H9 (cell line): Measurements from ENCODE around the gene NR2F2. TPM values are rescaled to one million over a fixed set of nuclear protein-coding genes. Genes with fewer than 3 reads are reported as not detected.

Experiments used
- DNase-seq: peaks from one replicate; pipeline ENCODE4 v3.0.0-alpha.2; 2017
- H2AFZ ChIP-seq: one replicate; pipeline ENCODE4 v1.6.1; 2013; ENCODE audit warnings: mild to moderate bottlenecking, low read length, control low read depth, moderate library complexity
- H2AK5ac ChIP-seq: 2 replicates; pipeline ENCODE4 v1.6.1; 2013; ENCODE audit warnings: low read length, control low read depth, mixed read lengths; ENCODE audit not compliant: insufficient read length
- H2BK120ac ChIP-seq: one replicate; pipeline ENCODE4 v1.6.1; 2013; ENCODE audit warnings: low read depth, mild to moderate bottlenecking, low read length, control low read depth, inconsistent platforms; ENCODE audit not compliant: poor library complexity, severe bottlenecking
- H2BK12ac ChIP-seq: 2 replicates; pipeline ENCODE4 v1.6.1; 2013; ENCODE audit warnings: low read length, control low read depth, mixed read lengths, low read depth; ENCODE audit not compliant: insufficient read length
- H2BK15ac ChIP-seq: 2 replicates; pipeline ENCODE4 v1.6.1; 2013; ENCODE audit warnings: low read depth, low read length, control low read depth
- H2BK20ac ChIP-seq: one replicate; pipeline ENCODE4 v1.6.1; 2013; ENCODE audit warnings: low read depth, mild to moderate bottlenecking, low read length, control low read depth, inconsistent platforms; ENCODE audit not compliant: poor library complexity, severe bottlenecking
- H2BK5ac ChIP-seq: 2 replicates; pipeline ENCODE4 v1.6.1; 2013; ENCODE audit warnings: low read length, control low read depth, mixed read lengths; ENCODE audit not compliant: insufficient read length
- H3K14ac ChIP-seq: 2 replicates; pipeline ENCODE4 v1.6.1; 2013; ENCODE audit warnings: low read length, control low read depth; ENCODE audit not compliant: insufficient read depth
- H3K18ac ChIP-seq: 2 replicates; pipeline ENCODE4 v1.6.1; 2013; ENCODE audit warnings: low read depth, mild to moderate bottlenecking, mixed read lengths, low read length, control low read depth; ENCODE audit not compliant: insufficient read length
- H3K23ac ChIP-seq: 2 replicates; pipeline ENCODE4 v1.6.1; 2013; ENCODE audit warnings: low read length, control low read depth, mixed read lengths, low read depth; ENCODE audit not compliant: insufficient read length
- H3K23me2 ChIP-seq: 2 replicates; pipeline ENCODE4 v1.6.1; 2013; ENCODE audit warnings: low read depth, mild to moderate bottlenecking, mixed read lengths, low read length, control low read depth; ENCODE audit not compliant: insufficient read length, poor library complexity, severe bottlenecking
- H3K27ac ChIP-seq: 2 replicates; pipeline ENCODE4 v1.5.1; 2013; ENCODE audit warnings: low read length, control low read depth, mixed read lengths, low read depth; ENCODE audit not compliant: insufficient read length
- H3K27me3 ChIP-seq: 2 replicates; pipeline ENCODE4 v1.6.1; 2013; ENCODE audit warnings: low read length, control low read depth, inconsistent platforms; ENCODE audit not compliant: insufficient read depth
- H3K4ac ChIP-seq: 2 replicates; pipeline ENCODE4 v1.6.1; 2013; ENCODE audit warnings: low read depth, mild to moderate bottlenecking, control low read depth, inconsistent platforms, low read length, moderate library complexity
- H3K4me1 ChIP-seq: 2 replicates; pipeline ENCODE4 v1.6.1; 2013; ENCODE audit warnings: low read length, control low read depth, inconsistent platforms; ENCODE audit not compliant: insufficient read depth
- H3K4me2 ChIP-seq: 2 replicates; pipeline ENCODE4 v1.6.1; 2013; ENCODE audit warnings: low read length, control low read depth, mixed read lengths; ENCODE audit not compliant: insufficient read length, insufficient read depth
- H3K56ac ChIP-seq: 2 replicates; pipeline ENCODE4 v1.6.1; 2013; ENCODE audit warnings: low read depth, mild to moderate bottlenecking, mixed read lengths, low read length, control low read depth; ENCODE audit not compliant: insufficient read length
- H3K79me1 ChIP-seq: 2 replicates; pipeline ENCODE4 v1.6.1; 2013; ENCODE audit warnings: low read depth, mild to moderate bottlenecking, moderate library complexity, low read length, control low read depth, inconsistent platforms; ENCODE audit not compliant: insufficient read depth, poor library complexity, severe bottlenecking
- H3K79me2 ChIP-seq: 2 replicates; pipeline ENCODE4 v1.6.1; 2013; ENCODE audit warnings: low read length, control low read depth, inconsistent platforms; ENCODE audit not compliant: insufficient read depth
- H3K9ac ChIP-seq: 2 replicates; pipeline ENCODE4 v1.6.1; 2013; ENCODE audit warnings: low read length, control low read depth, mixed read lengths; ENCODE audit not compliant: insufficient read length; ENCODE audit errors: extremely low read depth
- H3K9me3 ChIP-seq: one replicate; pipeline ENCODE4 v1.6.1; 2013; ENCODE audit warnings: low read depth, low read length, inconsistent platforms; ENCODE audit not compliant: control insufficient read depth
- H3T11ph ChIP-seq: one replicate; pipeline ENCODE4 v1.6.1; 2013; ENCODE audit warnings: mild to moderate bottlenecking, low read length, control low read depth, inconsistent platforms
- H4K20me1 ChIP-seq: one replicate; pipeline ENCODE4 v1.6.1; 2013; ENCODE audit not compliant: control insufficient read depth, insufficient read length, insufficient read depth
- H4K5ac ChIP-seq: 2 replicates; pipeline ENCODE4 v1.6.1; 2013; ENCODE audit warnings: low read depth, mild to moderate bottlenecking, mixed read lengths, low read length, control low read depth; ENCODE audit not compliant: insufficient read length
- H4K8ac ChIP-seq: replicated peaks from 2 replicates; pipeline ENCODE4 v1.6.1; 2013; ENCODE audit warnings: low read length, control low read depth, mixed read lengths, low read depth; ENCODE audit not compliant: insufficient read length
- H4K91ac ChIP-seq: 2 replicates; pipeline ENCODE4 v1.6.1; 2013; ENCODE audit warnings: low read depth, mild to moderate bottlenecking, moderate library complexity, mixed read lengths, low read length, control low read depth; ENCODE audit not compliant: insufficient read length
- H3K27ac Mint-ChIP-seq, 3 experiments: 2 replicates in 2 of 3; 3 replicates in 1 of 3; pipeline ENCODE4 v1.8.0; 2020 to 2021; ENCODE audit warnings: mixed read lengths in 3 of 3, mild to moderate bottlenecking in 1 of 3, moderate library complexity in 1 of 3
- H3K27me3 Mint-ChIP-seq: 2 replicates; pipeline ENCODE4 v1.8.0; 2021; ENCODE audit warnings: low read depth, mild to moderate bottlenecking, moderate library complexity, mixed read lengths
- H3K36me3 Mint-ChIP-seq, 3 experiments: 2 replicates in 2 of 3; 3 replicates in 1 of 3; pipeline ENCODE4 v1.8.0; 2020 to 2021; ENCODE audit warnings: low read depth in 3 of 3, mixed read lengths in 3 of 3; ENCODE audit not compliant: insufficient read depth in 1 of 3
- H3K4me1 Mint-ChIP-seq, 2 experiments: 2 replicates each; pipeline ENCODE4 v1.8.0; 2020; ENCODE audit warnings: mixed read lengths in 2 of 2
- H3K4me3 Mint-ChIP-seq, 2 experiments: 2 replicates in 1 of 2; 3 replicates in 1 of 2; pipeline ENCODE4 v1.8.0; 2020 to 2021; ENCODE audit warnings: mild to moderate bottlenecking in 2 of 2, mixed read lengths in 2 of 2, moderate library complexity in 1 of 2
- H3K9me3 Mint-ChIP-seq, 2 experiments: 2 replicates in 1 of 2; 3 replicates in 1 of 2; pipeline ENCODE4 v1.8.0; 2020; ENCODE audit warnings: mild to moderate bottlenecking in 2 of 2, mixed read lengths in 2 of 2, moderate library complexity in 1 of 2
- CTCF ChIP-seq: fragments of 200-600 bp; sonication (generic); conservative IDR thresholded peaks from 3 replicates; pipeline ENCODE4 v1.8.0; 2021; ENCODE audit warnings: antibody characterized with exemption, mild to moderate bottlenecking
- WGBS: extraction: QIAGEN DNeasy Blood & Tissue Kit; methylation state at CpG from one replicate; pipeline ENCODE4 v1.1.7; 2013; ENCODE audit warnings: missing lambda C conversion rate, low lambda C conversion rate, mixed read lengths; ENCODE audit not compliant: insufficient read length; ENCODE audit errors: extremely low coverage; 5-methylcytosine and 5-hydroxymethylcytosine counted together
- total RNA-seq: library from RNA; stranded (reverse); gene quantifications from 2 replicates; pipeline ENCODE4 v1.2.1, GENCODE V29; 2021

Gene NR2F2
- total RNA-seq, 1 experiment from 2014 or later: 0.24 TPM

GRCh38 chr15:96328181-96328876 lies 2.2 kb upstream of the NR2F2 start:
- Histone ChIP-seq H2BK120ac (no peak overlapping the region), H2AK5ac (no peak overlapping the region), H4K5ac (no peak overlapping the region), H4K8ac (no peak overlapping the region), H3K14ac (no peak overlapping the region), H3K23me2 (peaks cover 18% of the 10 kb centered on the region), H3K4me1 (peaks cover 3% of the 10 kb centered on the region; the same call in 1 of the 2 replicates), H3K27ac (no peak overlapping the region), H3K9ac (no peak overlapping the region), H3K27me3 (peaks cover 82% of the 10 kb centered on the region), H2AFZ (no peak overlapping the region), H3K4ac (no peak overlapping the region), H2BK5ac (no peak overlapping the region), H3K9me3 (no peaks in the 10 kb centered on the region), H3K18ac (no peak overlapping the region), H2BK15ac (no peak overlapping the region), H2BK20ac (no peak overlapping the region), H2BK12ac (no peak overlapping the region), H3K23ac (no peak overlapping the region), H3K4me2 (no peak overlapping the region), H4K91ac (no peak overlapping the region), H3K56ac (no peak overlapping the region), H3K79me1 (no peaks in the 10 kb centered on the region), H4K20me1 (no peaks in the 10 kb centered on the region), H3T11ph (no peak overlapping the region), H3K79me2 (no peaks in the 10 kb centered on the region)
- Mint-ChIP-seq H3K4me1 (peaks cover 27 to 63% of the 10 kb centered on the region in 2 experiments), H3K27me3 (peaks cover 95% of the 10 kb centered on the region), H3K27ac (no peak overlapping the region), H3K36me3 (no peaks in the 10 kb centered on the region), H3K4me3 (no peak overlapping the region), H3K9me3 (peaks cover 2 to 6% of the 10 kb centered on the region in 2 experiments; a peak in 2 of 5 replicates)
- no peak for DNase-seq
- TF ChIP-seq CTCF: no peak
- no CpG with 5 or more reads among the region's 7 CpGs for WGBS
